H9 (cell line): Measurements from ENCODE around the gene RAB11FIP4. TPM values are rescaled to one million over a fixed set of nuclear protein-coding genes. Genes with fewer than 3 reads are reported as not detected.

Experiments used
- DNase-seq: peaks from one replicate; pipeline ENCODE4 v3.0.0-alpha.2; 2017
- H2AFZ ChIP-seq: one replicate; pipeline ENCODE4 v1.6.1; 2013; ENCODE audit warnings: mild to moderate bottlenecking, low read length, control low read depth, moderate library complexity
- H2AK5ac ChIP-seq: 2 replicates; pipeline ENCODE4 v1.6.1; 2013; ENCODE audit warnings: low read length, control low read depth, mixed read lengths; ENCODE audit not compliant: insufficient read length
- H2BK120ac ChIP-seq: one replicate; pipeline ENCODE4 v1.6.1; 2013; ENCODE audit warnings: low read depth, mild to moderate bottlenecking, low read length, control low read depth, inconsistent platforms; ENCODE audit not compliant: poor library complexity, severe bottlenecking
- H2BK12ac ChIP-seq: 2 replicates; pipeline ENCODE4 v1.6.1; 2013; ENCODE audit warnings: low read length, control low read depth, mixed read lengths, low read depth; ENCODE audit not compliant: insufficient read length
- H2BK15ac ChIP-seq: 2 replicates; pipeline ENCODE4 v1.6.1; 2013; ENCODE audit warnings: low read depth, low read length, control low read depth
- H2BK20ac ChIP-seq: one replicate; pipeline ENCODE4 v1.6.1; 2013; ENCODE audit warnings: low read depth, mild to moderate bottlenecking, low read length, control low read depth, inconsistent platforms; ENCODE audit not compliant: poor library complexity, severe bottlenecking
- H2BK5ac ChIP-seq: 2 replicates; pipeline ENCODE4 v1.6.1; 2013; ENCODE audit warnings: low read length, control low read depth, mixed read lengths; ENCODE audit not compliant: insufficient read length
- H3K14ac ChIP-seq: 2 replicates; pipeline ENCODE4 v1.6.1; 2013; ENCODE audit warnings: low read length, control low read depth; ENCODE audit not compliant: insufficient read depth
- H3K18ac ChIP-seq: 2 replicates; pipeline ENCODE4 v1.6.1; 2013; ENCODE audit warnings: low read depth, mild to moderate bottlenecking, mixed read lengths, low read length, control low read depth; ENCODE audit not compliant: insufficient read length
- H3K23ac ChIP-seq: 2 replicates; pipeline ENCODE4 v1.6.1; 2013; ENCODE audit warnings: low read length, control low read depth, mixed read lengths, low read depth; ENCODE audit not compliant: insufficient read length
- H3K23me2 ChIP-seq: 2 replicates; pipeline ENCODE4 v1.6.1; 2013; ENCODE audit warnings: low read depth, mild to moderate bottlenecking, mixed read lengths, low read length, control low read depth; ENCODE audit not compliant: insufficient read length, poor library complexity, severe bottlenecking
- H3K27ac ChIP-seq: 2 replicates; pipeline ENCODE4 v1.5.1; 2013; ENCODE audit warnings: low read length, control low read depth, mixed read lengths, low read depth; ENCODE audit not compliant: insufficient read length
- H3K27me3 ChIP-seq: 2 replicates; pipeline ENCODE4 v1.6.1; 2013; ENCODE audit warnings: low read length, control low read depth, inconsistent platforms; ENCODE audit not compliant: insufficient read depth
- H3K4ac ChIP-seq: 2 replicates; pipeline ENCODE4 v1.6.1; 2013; ENCODE audit warnings: low read depth, mild to moderate bottlenecking, control low read depth, inconsistent platforms, low read length, moderate library complexity
- H3K4me1 ChIP-seq: 2 replicates; pipeline ENCODE4 v1.6.1; 2013; ENCODE audit warnings: low read length, control low read depth, inconsistent platforms; ENCODE audit not compliant: insufficient read depth
- H3K4me2 ChIP-seq: 2 replicates; pipeline ENCODE4 v1.6.1; 2013; ENCODE audit warnings: low read length, control low read depth, mixed read lengths; ENCODE audit not compliant: insufficient read length, insufficient read depth
- H3K56ac ChIP-seq: 2 replicates; pipeline ENCODE4 v1.6.1; 2013; ENCODE audit warnings: low read depth, mild to moderate bottlenecking, mixed read lengths, low read length, control low read depth; ENCODE audit not compliant: insufficient read length
- H3K79me1 ChIP-seq: 2 replicates; pipeline ENCODE4 v1.6.1; 2013; ENCODE audit warnings: low read depth, mild to moderate bottlenecking, moderate library complexity, low read length, control low read depth, inconsistent platforms; ENCODE audit not compliant: insufficient read depth, poor library complexity, severe bottlenecking
- H3K79me2 ChIP-seq: 2 replicates; pipeline ENCODE4 v1.6.1; 2013; ENCODE audit warnings: low read length, control low read depth, inconsistent platforms; ENCODE audit not compliant: insufficient read depth
- H3K9ac ChIP-seq: 2 replicates; pipeline ENCODE4 v1.6.1; 2013; ENCODE audit warnings: low read length, control low read depth, mixed read lengths; ENCODE audit not compliant: insufficient read length; ENCODE audit errors: extremely low read depth
- H3K9me3 ChIP-seq: one replicate; pipeline ENCODE4 v1.6.1; 2013; ENCODE audit warnings: low read depth, low read length, inconsistent platforms; ENCODE audit not compliant: control insufficient read depth
- H3T11ph ChIP-seq: one replicate; pipeline ENCODE4 v1.6.1; 2013; ENCODE audit warnings: mild to moderate bottlenecking, low read length, control low read depth, inconsistent platforms
- H4K20me1 ChIP-seq: one replicate; pipeline ENCODE4 v1.6.1; 2013; ENCODE audit not compliant: control insufficient read depth, insufficient read length, insufficient read depth
- H4K5ac ChIP-seq: 2 replicates; pipeline ENCODE4 v1.6.1; 2013; ENCODE audit warnings: low read depth, mild to moderate bottlenecking, mixed read lengths, low read length, control low read depth; ENCODE audit not compliant: insufficient read length
- H4K8ac ChIP-seq: replicated peaks from 2 replicates; pipeline ENCODE4 v1.6.1; 2013; ENCODE audit warnings: low read length, control low read depth, mixed read lengths, low read depth; ENCODE audit not compliant: insufficient read length
- H4K91ac ChIP-seq: 2 replicates; pipeline ENCODE4 v1.6.1; 2013; ENCODE audit warnings: low read depth, mild to moderate bottlenecking, moderate library complexity, mixed read lengths, low read length, control low read depth; ENCODE audit not compliant: insufficient read length
- H3K27ac Mint-ChIP-seq, 3 experiments: 2 replicates in 2 of 3; 3 replicates in 1 of 3; pipeline ENCODE4 v1.8.0; 2020 to 2021; ENCODE audit warnings: mixed read lengths in 3 of 3, mild to moderate bottlenecking in 1 of 3, moderate library complexity in 1 of 3
- H3K27me3 Mint-ChIP-seq: 2 replicates; pipeline ENCODE4 v1.8.0; 2021; ENCODE audit warnings: low read depth, mild to moderate bottlenecking, moderate library complexity, mixed read lengths
- H3K36me3 Mint-ChIP-seq, 3 experiments: 2 replicates in 2 of 3; 3 replicates in 1 of 3; pipeline ENCODE4 v1.8.0; 2020 to 2021; ENCODE audit warnings: low read depth in 3 of 3, mixed read lengths in 3 of 3; ENCODE audit not compliant: insufficient read depth in 1 of 3
- H3K4me1 Mint-ChIP-seq, 2 experiments: 2 replicates each; pipeline ENCODE4 v1.8.0; 2020; ENCODE audit warnings: mixed read lengths in 2 of 2
- H3K4me3 Mint-ChIP-seq, 2 experiments: 2 replicates in 1 of 2; 3 replicates in 1 of 2; pipeline ENCODE4 v1.8.0; 2020 to 2021; ENCODE audit warnings: mild to moderate bottlenecking in 2 of 2, mixed read lengths in 2 of 2, moderate library complexity in 1 of 2
- H3K9me3 Mint-ChIP-seq, 2 experiments: 2 replicates in 1 of 2; 3 replicates in 1 of 2; pipeline ENCODE4 v1.8.0; 2020; ENCODE audit warnings: mild to moderate bottlenecking in 2 of 2, mixed read lengths in 2 of 2, moderate library complexity in 1 of 2
- CTCF ChIP-seq: fragments of 200-600 bp; sonication (generic); conservative IDR thresholded peaks from 3 replicates; pipeline ENCODE4 v1.8.0; 2021; ENCODE audit warnings: antibody characterized with exemption, mild to moderate bottlenecking
- WGBS: extraction: QIAGEN DNeasy Blood & Tissue Kit; methylation state at CpG from one replicate; pipeline ENCODE4 v1.1.7; 2013; ENCODE audit warnings: missing lambda C conversion rate, low lambda C conversion rate, mixed read lengths; ENCODE audit not compliant: insufficient read length; ENCODE audit errors: extremely low coverage; 5-methylcytosine and 5-hydroxymethylcytosine counted together
- total RNA-seq: library from RNA; stranded (reverse); gene quantifications from 2 replicates; pipeline ENCODE4 v1.2.1, GENCODE V29; 2021

RAB11FIP4 gene
- total RNA-seq, 1 experiment from 2014 or later, result 25.7 TPM

GRCh38 chr17:31459716-31460115 lies 68.2 kb downstream of the RAB11FIP4 start:
- Histone ChIP-seq H2AFZ (no peak overlapping the region), H2BK15ac (no peak overlapping the region), H2BK12ac (no peak overlapping the region), H2AK5ac (no peak overlapping the region), H3K14ac (no peak overlapping the region), H3K4me2 (no peak overlapping the region), H2BK5ac (no peak overlapping the region), H4K20me1 (no peaks in the 10 kb centered on the region), H3K79me1 (no peaks in the 10 kb centered on the region), H3K56ac (no peak overlapping the region), H3K4ac (no peak overlapping the region), H3K27ac (no peak overlapping the region), H3T11ph (no peak overlapping the region), H4K8ac (no peak overlapping the region), H3K18ac (no peak overlapping the region), H3K9ac (no peak overlapping the region), H2BK20ac (no peak overlapping the region), H3K9me3 (no peaks in the 10 kb centered on the region), H4K5ac (no peak overlapping the region), H2BK120ac (no peak overlapping the region), H3K4me1 (no peaks in the 10 kb centered on the region), H4K91ac (no peak overlapping the region), H3K23me2 (no peaks in the 10 kb centered on the region), H3K23ac (no peak overlapping the region), H3K27me3 (no peaks in the 10 kb centered on the region), H3K79me2 (no peaks in the 10 kb centered on the region)
- H3K27me3 Mint-ChIP-seq, result no peaks in the 10 kb centered on the region
- 0 out of 7 replicates have a peak, but pooled peaks cover 0 to 8% (median 0%) of the 10 kb centered on the region in 3 experiments for H3K36me3 Mint-ChIP-seq
- TF ChIP-seq CTCF, result no peak
- H3K9me3 Mint-ChIP-seq, result peaks cover 2 to 5% of the 10 kb centered on the region in 2 experiments; a peak in 3 of 5 replicates
- no peak overlapping the region for H3K4me3 Mint-ChIP-seq
- H3K4me1 Mint-ChIP-seq, result peaks cover 24 to 27% of the 10 kb centered on the region in 2 experiments
- no peak for DNase-seq
- no peak overlapping the region for H3K27ac Mint-ChIP-seq
- no CpG with 5 or more reads among the region's 4 CpGs for WGBS
